ENCODE results near the gene RPRML.

The RPRML gene

DNA sequence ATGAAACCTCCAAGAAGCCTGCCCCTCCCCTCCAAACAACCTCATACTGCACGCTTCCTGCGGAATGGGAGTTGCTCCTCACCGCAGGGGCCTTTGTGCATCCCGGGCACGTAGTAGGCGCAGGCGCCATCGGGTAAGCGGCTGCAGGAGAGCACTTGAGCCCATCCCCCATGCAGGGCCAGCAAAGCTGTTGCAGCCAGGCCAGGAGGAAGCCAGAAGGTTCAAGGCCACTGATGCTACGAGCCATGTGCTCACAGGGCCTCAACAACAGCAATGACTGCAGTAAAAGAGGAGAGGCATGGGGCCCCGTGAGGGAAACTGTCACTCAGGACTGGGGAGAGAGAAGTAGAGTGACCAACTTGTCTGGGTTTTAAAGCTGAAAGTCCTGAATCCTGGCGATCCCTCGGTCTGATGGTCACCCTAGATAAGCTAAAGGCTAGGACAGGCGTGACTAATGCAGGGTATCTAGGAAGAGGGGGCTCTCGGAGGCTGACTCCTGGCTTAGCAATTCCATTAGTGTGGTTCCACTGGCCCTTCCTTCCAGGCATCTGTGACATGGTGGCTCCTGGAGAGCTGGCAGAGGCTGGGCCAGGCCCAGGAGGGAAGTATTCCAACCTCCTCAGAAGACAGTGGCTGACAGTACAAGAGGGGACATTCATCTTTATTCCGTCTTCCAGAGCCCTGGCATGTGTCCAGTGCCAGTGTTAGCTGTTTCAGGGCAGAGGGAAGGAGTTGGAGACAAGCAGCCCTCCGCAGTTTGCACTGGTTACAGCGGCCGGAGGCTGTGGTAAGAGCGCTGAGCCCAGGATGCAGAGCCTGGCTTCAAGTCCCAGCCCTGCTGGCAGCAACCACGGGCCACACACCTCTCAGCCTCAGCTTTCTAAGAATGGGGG is 35.3 kb downstream of the RPRML start:
- no peak for DNase-seq

DNA sequence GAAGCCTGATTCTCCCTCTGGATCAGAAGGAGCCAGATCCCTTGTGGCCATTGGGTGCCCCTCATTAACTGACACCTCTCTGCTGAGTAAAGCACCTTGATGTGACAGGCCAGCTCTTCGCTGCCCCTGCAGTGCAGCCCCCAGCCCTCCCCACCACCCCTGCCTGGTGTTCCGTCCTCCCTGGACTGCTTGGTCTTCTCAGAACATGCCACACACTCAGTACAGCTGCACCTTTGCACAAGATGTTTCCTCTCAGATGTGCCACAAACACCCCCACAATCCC is 35.9 kb downstream of the RPRML start:
- DNase-seq: no peak

DNA sequence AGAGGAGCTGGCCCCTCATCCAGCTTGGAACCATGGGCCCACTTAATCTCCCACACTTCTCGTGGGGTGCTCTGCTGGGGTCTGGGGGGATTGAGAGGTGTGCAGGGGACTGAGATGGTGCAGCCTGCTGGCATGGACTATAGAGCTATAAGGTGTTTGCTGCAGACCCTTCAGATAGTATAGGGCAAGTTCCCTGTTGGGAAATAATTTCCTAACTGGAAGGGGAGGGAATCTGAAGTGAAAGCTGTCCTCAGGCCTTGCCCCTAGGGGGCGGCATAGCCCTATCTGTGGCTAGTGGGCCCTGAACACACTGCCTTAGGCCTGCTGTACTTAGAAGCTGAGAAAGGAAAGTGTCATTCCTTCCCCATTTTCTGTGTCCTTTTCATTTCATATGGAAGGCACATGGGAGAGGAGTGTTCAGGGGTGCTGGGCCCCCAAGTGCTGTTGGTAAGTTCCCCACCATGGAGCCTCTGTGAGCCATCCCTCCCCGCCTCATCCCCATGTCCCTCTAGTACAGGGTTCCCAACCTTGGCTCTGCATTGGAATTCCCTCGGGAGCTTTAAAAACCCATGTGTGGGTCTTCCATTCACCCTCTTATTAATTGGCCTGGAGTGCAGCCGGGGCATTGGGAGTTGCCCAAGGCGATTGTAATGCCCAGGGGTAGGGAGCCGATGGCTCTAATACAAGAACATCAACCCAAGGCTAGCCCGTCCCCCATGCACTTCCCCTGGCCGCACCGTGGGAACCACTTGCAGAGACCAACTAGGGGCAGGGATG is 36.4 kb downstream of the RPRML start:
- peak; percentile 33 for DNase-seq

DNA sequence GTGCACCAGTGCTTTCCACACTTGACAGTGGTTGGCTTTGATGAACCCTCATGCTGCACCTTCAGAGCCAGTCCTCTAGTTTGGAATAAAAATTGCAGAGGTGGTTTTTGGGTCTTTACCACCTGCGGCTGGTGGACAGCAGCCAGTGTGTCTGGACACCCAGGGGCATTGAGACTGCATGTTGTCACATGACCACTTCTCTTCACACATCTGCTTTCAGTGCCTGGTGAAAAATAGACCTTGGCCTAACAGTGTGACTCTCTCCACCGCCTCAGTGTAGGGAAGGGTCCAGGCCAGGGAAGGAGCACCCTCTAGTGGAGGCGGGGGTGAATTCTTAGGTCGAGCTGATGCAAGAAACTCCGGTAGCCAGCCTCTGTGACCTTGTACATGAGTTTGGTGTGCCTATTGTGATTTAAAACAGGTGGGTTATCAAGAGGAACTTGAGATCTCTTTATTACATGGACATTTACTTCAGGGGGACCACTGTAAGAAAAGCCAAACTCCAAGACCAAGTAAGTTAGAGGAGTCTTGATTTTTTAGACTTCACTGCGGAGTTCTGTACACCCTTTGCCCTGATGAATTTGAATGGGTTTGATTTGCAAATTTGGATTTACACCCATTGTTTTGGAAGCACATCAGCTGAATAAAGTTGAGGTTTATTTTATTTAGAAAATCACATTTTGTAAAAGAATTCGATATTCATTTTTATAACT is 38.2 kb downstream of the RPRML start:
- DNase-seq: peak; percentile 44

DNA sequence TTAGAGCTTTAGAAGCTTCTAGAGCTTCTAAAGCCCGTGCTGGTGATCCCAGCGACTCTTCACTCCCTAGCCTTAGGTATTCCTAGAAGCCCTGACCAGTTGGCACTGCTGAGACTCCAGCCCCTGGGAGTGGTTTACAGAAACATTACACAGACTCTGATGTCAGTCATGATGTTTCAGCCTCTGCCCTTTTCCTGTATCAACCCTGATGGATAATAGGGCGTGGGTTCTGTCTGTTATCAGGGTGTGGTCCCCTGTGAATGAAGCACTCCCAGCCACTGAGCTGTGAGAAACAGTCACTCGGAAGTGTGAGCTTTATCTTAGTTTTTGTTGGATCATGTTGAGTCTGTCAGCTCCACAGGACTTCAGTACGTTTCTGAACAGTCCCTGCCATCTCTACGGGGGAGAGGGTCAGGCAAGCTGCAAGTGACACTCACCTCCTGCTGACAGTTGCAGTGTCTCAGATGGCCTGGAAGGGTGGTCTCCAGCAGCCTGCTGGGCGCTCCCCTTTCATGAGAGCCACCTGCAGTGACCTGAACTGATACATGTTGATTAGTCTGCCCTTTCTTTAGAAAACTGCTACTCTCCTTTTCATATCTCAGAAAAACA is 43.3 kb downstream of the RPRML start:
- DNase-seq: no peak

DNA sequence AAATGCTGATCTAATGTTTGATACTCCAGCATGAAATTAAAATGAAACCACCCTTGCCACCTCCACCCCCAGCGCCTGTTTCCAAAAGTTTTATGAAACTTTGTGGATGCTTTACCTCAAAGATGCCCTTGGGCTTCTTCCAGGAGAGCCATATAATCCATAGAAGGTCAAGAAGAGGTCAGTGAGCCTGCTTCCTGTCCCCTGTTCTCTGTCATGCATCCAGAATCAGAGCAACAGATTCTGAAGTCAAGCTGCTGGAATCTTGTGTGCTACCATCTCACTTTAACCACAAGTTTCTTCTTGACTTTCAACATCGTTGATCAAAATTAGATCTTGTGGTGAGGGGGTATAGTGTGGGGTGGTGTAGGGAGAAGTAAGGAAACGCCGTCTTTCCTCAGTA is 47.5 kb downstream of the RPRML start:
- DNase-seq: no peak

DNA sequence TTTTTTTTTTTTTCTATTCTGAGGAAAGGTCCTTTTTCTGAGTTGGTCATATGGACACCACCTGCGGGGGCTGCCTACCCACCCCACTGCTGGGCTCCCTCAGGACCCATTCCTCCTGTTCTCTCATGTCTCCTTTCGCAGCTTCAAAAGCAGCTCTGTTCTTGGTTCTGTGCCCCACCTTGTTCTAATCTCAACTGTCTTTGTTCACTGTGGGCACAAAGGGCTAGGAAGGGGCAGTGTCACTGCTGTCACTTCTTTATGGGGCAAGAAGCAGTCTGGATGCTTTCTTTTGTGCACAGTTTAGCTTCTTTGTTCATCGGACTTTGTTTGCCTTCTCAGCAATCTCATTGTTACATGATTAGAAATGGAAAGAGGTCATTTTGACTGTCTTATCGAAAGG is 49.0 kb downstream of the RPRML start:
- no peak for DNase-seq

DNA sequence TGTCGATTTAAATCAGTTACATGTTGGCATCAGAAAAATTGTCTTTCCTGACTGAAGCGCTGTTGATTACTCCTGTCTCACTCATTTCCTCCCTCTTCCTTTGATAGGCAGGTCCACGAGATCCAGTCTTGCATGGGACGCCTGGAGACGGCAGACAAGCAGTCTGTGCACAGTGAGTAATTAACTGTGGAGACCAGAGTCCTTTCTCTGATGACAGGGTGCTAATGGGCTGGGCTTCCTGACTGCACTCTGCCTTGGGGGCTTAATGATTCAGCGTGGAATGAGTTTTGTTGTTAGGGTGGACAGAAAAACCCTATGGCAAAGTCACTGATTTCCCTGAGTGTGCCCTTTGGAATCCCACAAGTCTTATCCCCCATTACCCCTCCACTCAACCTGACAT is 49.6 kb downstream of the RPRML start:
- DNase-seq: no peak

DNA sequence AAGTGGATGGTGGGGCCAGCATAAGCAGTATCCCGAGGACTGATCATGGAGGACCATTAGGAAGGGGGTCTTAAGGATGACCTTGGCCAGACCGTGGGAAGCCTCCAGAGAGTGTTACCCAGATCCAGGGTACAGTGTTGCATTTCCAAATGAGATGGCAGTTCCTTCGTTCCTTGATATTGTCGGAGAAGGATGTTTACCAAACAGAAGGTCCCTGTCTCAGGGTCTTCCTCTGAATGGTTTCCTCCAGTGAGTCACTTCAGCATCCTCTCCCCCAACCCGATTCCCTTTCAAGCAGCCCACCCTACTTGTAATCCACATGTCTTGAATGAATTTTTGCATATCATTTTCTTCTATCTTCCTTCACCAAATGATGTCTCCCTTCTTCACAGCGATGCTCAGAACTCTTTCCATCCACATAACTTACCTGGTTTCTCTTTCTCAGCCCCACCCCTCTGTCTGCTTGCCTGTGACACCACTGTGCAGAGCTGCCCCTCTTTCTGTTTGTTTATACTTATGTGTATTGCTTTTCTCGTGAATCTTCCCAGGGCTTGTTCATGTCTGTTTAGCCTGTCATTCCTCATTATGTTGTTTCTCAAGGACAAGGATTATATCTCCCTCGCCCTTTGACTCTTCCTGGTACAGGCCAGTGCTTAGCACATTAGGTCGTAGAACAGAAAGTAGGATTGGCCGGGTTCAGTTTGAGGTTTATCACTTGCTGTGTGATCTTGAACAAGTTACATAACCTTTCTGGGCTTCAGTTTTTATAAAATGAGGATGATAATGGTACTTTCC is 50.4 kb downstream of the RPRML start:
- no peak for DNase-seq
